Osteoblast (primary cell): ENCODE measurements around the gene AOPEP. TPM values are rescaled to one million over a fixed set of nuclear protein-coding genes. Genes with fewer than 3 reads are reported as not detected.
A peak's percentile ranks its signal among the peaks of the same experiment; 100 is the strongest.

Experiments used
- DNase-seq: peaks from one replicate; pipeline ENCODE4 v3.0.0; 2011; ENCODE audit warnings: low spot score, mixed read lengths; ENCODE audit not compliant: insufficient read length; ENCODE audit errors: missing footprints
- H2AFZ ChIP-seq: 2 replicates; pipeline ENCODE4 v1.6.0; 2011; ENCODE audit warnings: mild to moderate bottlenecking, low read length
- H3K27ac ChIP-seq: 2 replicates; pipeline ENCODE4 v1.5.1; 2011; ENCODE audit warnings: mild to moderate bottlenecking, low read depth, low read length, moderate library complexity
- H3K27me3 ChIP-seq: 2 replicates; pipeline ENCODE4 v1.6.0; 2012; ENCODE audit warnings: mild to moderate bottlenecking, control low read depth, inconsistent platforms, low read length, moderate library complexity; ENCODE audit not compliant: insufficient read depth
- H3K36me3 ChIP-seq: 2 replicates; pipeline ENCODE4 v1.5.1; 2011; ENCODE audit warnings: mild to moderate bottlenecking, low read length, control low read depth, moderate library complexity; ENCODE audit not compliant: insufficient read depth
- H3K4me1 ChIP-seq: 2 replicates; pipeline ENCODE4 v1.5.1; 2011; ENCODE audit warnings: mild to moderate bottlenecking, low read length, control low read depth, moderate library complexity; ENCODE audit not compliant: insufficient read depth
- H3K4me2 ChIP-seq: 2 replicates; pipeline ENCODE4 v1.6.0; 2011; ENCODE audit warnings: mild to moderate bottlenecking, low read length; ENCODE audit not compliant: insufficient read depth
- H3K4me3 ChIP-seq: fragments of 200-600 bp; sonication (generic); 3 replicates; pipeline ENCODE4 v1.5.1; 2012; ENCODE audit warnings: mild to moderate bottlenecking, low read length, inconsistent platforms; ENCODE audit not compliant: insufficient read depth
- H3K79me2 ChIP-seq: 2 replicates; pipeline ENCODE4 v1.6.0; 2012; ENCODE audit warnings: mild to moderate bottlenecking, low read length, control low read depth, inconsistent platforms; ENCODE audit not compliant: insufficient read depth
- H3K9me3 ChIP-seq: 2 replicates; pipeline ENCODE4 v1.5.1; 2011; ENCODE audit warnings: low read depth, low read length, control low read depth
- H4K20me1 ChIP-seq: 2 replicates; pipeline ENCODE4 v1.6.0; 2012; ENCODE audit warnings: mild to moderate bottlenecking, low read length, control low read depth; ENCODE audit not compliant: insufficient read depth
- CTCF ChIP-seq: IDR thresholded peaks from 2 replicates; pipeline ENCODE4 v1.5.1; 2011; ENCODE audit warnings: mild to moderate bottlenecking, low read depth, low read length, moderate library complexity; ENCODE audit errors: extremely low read depth
- total RNA-seq: library from RNA; depleted of rRNA; stranded (reverse); fragments of >200 nt; gene quantifications from 2 replicates; pipeline ENCODE4 v1.2.3, GENCODE V29; 2012

Gene AOPEP
- total RNA-seq, 1 donor, result 131 TPM

GRCh38 chr9:95092262-95093072 lies 366.0 kb downstream of the AOPEP start:
- Histone ChIP-seq H2AFZ (no peak overlapping the region), H4K20me1 (no peaks in the 10 kb centered on the region), H3K79me2 (peaks cover 40% of the 10 kb centered on the region), H3K4me1 (peaks cover 64% of the 10 kb centered on the region), H3K27me3 (no peaks in the 10 kb centered on the region), H3K27ac (peak overlapping the region; percentile 97), H3K9me3 (no peaks in the 10 kb centered on the region), H3K36me3 (peaks cover 31% of the 10 kb centered on the region), H3K4me2 (peak overlapping the region; percentile 47), H3K4me3 (peak overlapping the region; percentile 24)
- TF ChIP-seq CTCF, result no peak
- DNase-seq, result peak; percentile 98

- Histone ChIP-seq H4K20me1 (no peaks in the 10 kb centered on the region), H3K27ac (peak overlapping the region; percentile 97), H3K36me3 (peaks cover 24% of the 10 kb centered on the region), H3K9me3 (no peaks in the 10 kb centered on the region), H3K27me3 (no peaks in the 10 kb centered on the region), H3K4me2 (no peak overlapping the region), H3K4me1 (peaks cover 53% of the 10 kb centered on the region), H2AFZ (no peak overlapping the region), H3K4me3 (no peak overlapping the region), H3K79me2 (peaks cover 31% of the 10 kb centered on the region)
- no peak for TF ChIP-seq CTCF
- DNase-seq, result no peak
These were observed 367.1 kb downstream of the AOPEP start for GRCh38 chr9:95093586-95093985.

- no peak for DNase-seq
- Histone ChIP-seq H3K36me3 (peaks cover 20% of the 10 kb centered on the region), H4K20me1 (no peaks in the 10 kb centered on the region), H3K27ac (no peak overlapping the region), H2AFZ (no peak overlapping the region), H3K9me3 (no peaks in the 10 kb centered on the region), H3K4me1 (peaks cover 49% of the 10 kb centered on the region), H3K4me2 (no peak overlapping the region), H3K27me3 (no peaks in the 10 kb centered on the region), H3K79me2 (peaks cover 27% of the 10 kb centered on the region), H3K4me3 (no peak overlapping the region)
- no peak for TF ChIP-seq CTCF
These were observed 367.5 kb downstream of the AOPEP start for GRCh38 chr9:95094002-95094401.

- Histone ChIP-seq H4K20me1 (no peaks in the 10 kb centered on the region), H3K79me2 (peaks cover 20% of the 10 kb centered on the region), H3K4me3 (no peak overlapping the region), H3K36me3 (peaks cover 7% of the 10 kb centered on the region), H3K27ac (no peak overlapping the region), H3K9me3 (no peaks in the 10 kb centered on the region), H2AFZ (no peak overlapping the region), H3K4me2 (no peak overlapping the region), H3K27me3 (no peaks in the 10 kb centered on the region), H3K4me1 (peaks cover 42% of the 10 kb centered on the region)
- DNase-seq, result peak; percentile 67
- no peak for TF ChIP-seq CTCF
These were observed 369.3 kb downstream of the AOPEP start for GRCh38 chr9:95095641-95096355.
